ENCODE measurements around the gene CARS2.
"Not testable (repeated sequence)": the region's sequence is repeated elsewhere in the genome, so short reads cannot be mapped to it uniquely, and the experiment has no call there.

CARS2 gene

DNA sequence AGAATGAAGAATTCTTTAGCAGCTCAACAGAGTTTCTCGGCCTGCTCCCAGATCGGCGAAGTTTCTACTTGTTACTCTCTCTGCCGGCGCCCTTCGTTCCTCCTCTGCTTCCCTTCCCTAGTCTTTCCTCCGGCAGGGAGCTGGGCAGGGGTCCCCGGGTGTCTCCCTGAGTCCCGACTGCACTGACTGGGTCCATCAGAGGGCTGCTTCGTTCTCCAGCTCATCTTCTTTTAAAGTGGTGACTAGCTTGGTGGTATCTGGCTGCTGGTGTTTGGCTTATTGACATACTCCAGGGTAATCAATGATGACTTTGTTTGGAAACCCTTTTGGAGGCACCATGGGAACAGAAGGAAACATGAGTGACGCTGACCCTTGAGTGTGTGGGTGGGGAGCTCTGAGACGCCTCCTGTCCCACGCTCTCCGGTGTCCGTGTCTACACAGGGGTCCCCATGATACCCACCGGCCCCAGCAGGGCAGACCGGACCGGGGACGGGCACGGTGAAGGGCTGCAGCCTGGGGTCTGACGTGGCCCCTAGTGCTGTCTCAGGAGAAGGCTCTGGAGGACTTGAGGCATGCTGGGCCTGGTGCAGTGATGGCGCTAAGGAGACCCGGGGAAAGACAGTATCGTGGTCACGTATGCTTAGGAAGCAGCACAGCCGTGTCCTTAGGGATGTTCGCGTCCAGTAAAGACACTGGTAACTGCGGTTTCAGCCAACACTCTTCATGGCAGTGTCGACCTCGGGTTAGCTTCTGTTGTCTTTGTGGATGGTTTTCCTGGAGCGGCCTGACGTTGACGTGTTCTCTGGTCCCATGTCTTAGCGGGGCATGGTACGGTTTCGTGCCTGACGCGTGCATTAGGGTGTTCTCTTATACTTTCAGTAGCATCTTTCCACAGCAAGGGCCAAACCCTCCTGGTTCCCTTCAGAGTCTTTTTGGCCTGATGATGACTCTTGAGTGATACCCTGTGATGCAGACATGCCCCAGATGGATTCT, 66.8 kb downstream of the CARS2 start:
- Histone ChIP-seq H3K27me3 (ENCODE audit: control insufficient read depth, insufficient read depth, low read length) (no peaks in the 10 kb centered on the region), H3K27ac (ENCODE audit: low read length) (no peak overlapping the region), H3K9me3 (ENCODE audit: control insufficient read depth, insufficient read depth, low read length) (no peaks in the 10 kb centered on the region), H3K4me1 (ENCODE audit: control insufficient read depth, insufficient read depth, low read length) (no peaks in the 10 kb centered on the region; the same call in 1 of the 2 replicates), H3K36me3 (ENCODE audit: control insufficient read depth, insufficient read depth, low read length) (peaks cover 46% of the 10 kb centered on the region), H3K4me3 (ENCODE audit: low read length) (no peak overlapping the region)
- no peak for DNase-seq (ENCODE audit: low read depth, low spot score)
- no CpG with 5 or more reads among the region's 39 CpGs for WGBS (ENCODE audit: insufficient coverage, insufficient read length)

DNA sequence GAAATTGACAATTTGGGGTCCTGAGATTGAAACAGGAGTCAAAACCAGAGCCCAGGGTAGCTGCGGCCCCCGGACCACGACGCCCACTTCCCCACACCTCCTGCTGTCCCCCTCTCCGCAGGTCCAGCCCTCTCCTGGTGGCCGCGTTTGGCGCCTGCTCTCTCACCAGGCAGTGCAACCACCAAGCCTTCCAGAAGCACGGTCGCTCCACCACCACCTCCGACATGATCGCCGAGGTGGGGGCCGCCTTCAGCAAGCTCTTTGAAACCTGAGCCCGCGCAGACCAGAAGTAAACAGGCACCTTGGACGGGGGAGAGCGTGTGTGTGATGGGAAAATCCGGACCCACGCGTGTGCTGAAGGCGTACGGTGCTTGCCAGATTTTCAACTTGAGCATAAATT, 67.7 kb downstream of the CARS2 start:
- DNase-seq (ENCODE audit: low read depth, low spot score), result no peak
- H3K27ac ChIP-seq (ENCODE audit: low read length), result no peak overlapping the region

DNA sequence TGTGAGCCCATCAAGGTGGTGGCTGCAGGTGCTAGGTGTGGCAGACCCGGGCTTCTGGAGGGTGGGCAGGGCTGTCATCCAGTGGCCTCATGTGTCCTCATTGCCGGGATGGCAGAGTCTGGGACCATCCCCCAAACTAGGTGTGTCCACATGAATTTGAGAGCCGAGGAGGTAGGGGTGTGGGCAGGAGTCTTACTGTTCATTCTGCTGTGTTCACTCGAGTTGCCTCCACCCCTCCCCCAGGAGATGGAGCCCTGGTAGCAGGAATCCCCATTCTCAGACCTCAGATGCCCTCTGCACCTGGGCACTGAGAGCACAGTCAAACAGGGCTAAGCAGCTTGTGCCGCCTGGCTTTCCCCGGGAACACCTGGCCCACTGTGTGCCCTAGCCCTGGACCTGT, 68.2 kb downstream of the CARS2 start:
- H3K36me3 ChIP-seq (ENCODE audit: control insufficient read depth, insufficient read depth, low read length), result peaks cover 45% of the 10 kb centered on the region
- no peaks in the 10 kb centered on the region for H3K9me3 ChIP-seq (ENCODE audit: control insufficient read depth, insufficient read depth, low read length)
- H3K27ac ChIP-seq (ENCODE audit: low read length), result no peak overlapping the region
- H3K4me3 ChIP-seq (ENCODE audit: low read length), result no peak overlapping the region
- H3K4me1 ChIP-seq (ENCODE audit: control insufficient read depth, insufficient read depth, low read length), result no peaks in the 10 kb centered on the region; the same call in 1 of the 2 replicates
- no peaks in the 10 kb centered on the region for H3K27me3 ChIP-seq (ENCODE audit: control insufficient read depth, insufficient read depth, low read length)
- WGBS (ENCODE audit: insufficient coverage, insufficient read length), result no CpG with 5 or more reads among the region's 6 CpGs
- DNase-seq (ENCODE audit: low read depth, low spot score), result no peak

More for the DNA sequence above, 67.7 kb downstream of the CARS2 start:
- peaks cover 46% of the 10 kb centered on the region for H3K36me3 ChIP-seq (ENCODE audit: control insufficient read depth, insufficient read depth, low read length)
- no peak overlapping the region for H3K4me3 ChIP-seq (ENCODE audit: low read length)
- H3K4me1 ChIP-seq (ENCODE audit: control insufficient read depth, insufficient read depth, low read length), result no peaks in the 10 kb centered on the region; the same call in 1 of the 2 replicates
- no CpG with 5 or more reads among the region's 23 CpGs for WGBS (ENCODE audit: insufficient coverage, insufficient read length)
- no peaks in the 10 kb centered on the region for H3K9me3 ChIP-seq (ENCODE audit: control insufficient read depth, insufficient read depth, low read length)
- no peaks in the 10 kb centered on the region for H3K27me3 ChIP-seq (ENCODE audit: control insufficient read depth, insufficient read depth, low read length)

DNA sequence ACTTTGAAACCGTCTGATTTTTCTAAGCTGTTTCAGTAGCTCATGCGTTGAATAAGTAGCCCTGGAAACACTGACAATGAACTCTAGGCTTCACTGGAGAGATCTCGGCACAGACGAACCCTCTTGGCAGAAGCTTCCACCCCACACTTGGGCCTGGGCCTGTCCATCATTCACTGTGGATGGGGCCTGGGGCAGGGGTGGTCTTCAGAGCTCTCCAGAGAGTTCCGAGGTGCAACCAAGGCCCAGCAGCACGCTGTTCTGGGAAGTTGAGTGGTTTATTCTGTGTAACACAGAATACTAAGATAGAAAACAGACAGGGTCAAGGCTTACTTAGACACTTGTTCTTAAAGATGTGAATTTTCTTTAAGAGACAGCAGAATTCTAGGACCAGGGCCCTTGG, 68.6 kb downstream of the CARS2 start:
- H3K27me3 ChIP-seq (ENCODE audit: control insufficient read depth, insufficient read depth, low read length), result no peaks in the 10 kb centered on the region
- H3K4me3 ChIP-seq (ENCODE audit: low read length), result no peak overlapping the region
- peaks cover 42% of the 10 kb centered on the region for H3K36me3 ChIP-seq (ENCODE audit: control insufficient read depth, insufficient read depth, low read length)
- no peak for DNase-seq (ENCODE audit: low read depth, low spot score)
- H3K9me3 ChIP-seq (ENCODE audit: control insufficient read depth, insufficient read depth, low read length), result no peaks in the 10 kb centered on the region
- H3K27ac ChIP-seq (ENCODE audit: low read length), result no peak overlapping the region
- H3K4me1 ChIP-seq (ENCODE audit: control insufficient read depth, insufficient read depth, low read length), result no peaks in the 10 kb centered on the region; the same call in 1 of the 2 replicates
- WGBS (ENCODE audit: insufficient coverage, insufficient read length), result no CpG with 5 or more reads among the region's 6 CpGs

DNA sequence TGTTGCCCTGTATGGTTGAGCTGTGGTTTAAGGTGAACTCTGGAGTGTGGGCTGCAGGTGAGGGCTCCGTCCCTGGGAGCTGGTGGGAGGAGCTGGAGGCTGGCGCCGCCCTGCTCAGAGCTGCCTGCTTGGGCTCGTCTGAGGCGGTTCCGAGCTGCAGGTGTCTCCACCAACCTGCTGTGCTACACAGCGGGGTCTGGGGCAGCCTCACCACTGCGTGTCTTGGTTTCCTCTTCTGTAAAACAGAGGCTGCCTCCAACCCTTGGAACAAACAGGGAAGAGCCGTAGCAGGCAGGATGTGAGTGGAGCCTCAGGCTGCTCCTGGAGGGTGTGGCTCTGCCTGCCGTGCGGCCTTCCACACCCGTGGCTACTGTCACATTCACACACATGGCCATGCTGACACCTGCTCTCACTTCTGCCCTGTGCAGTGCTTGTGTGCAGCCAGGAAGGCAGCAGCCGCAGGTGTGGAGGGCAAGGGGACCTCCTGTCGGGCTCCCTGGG, 69.2 kb downstream of the CARS2 start:
- peaks cover 40% of the 10 kb centered on the region for H3K36me3 ChIP-seq (ENCODE audit: control insufficient read depth, insufficient read depth, low read length)
- WGBS (ENCODE audit: insufficient coverage, insufficient read length), result no CpG with 5 or more reads among the region's 14 CpGs
- no peak for DNase-seq (ENCODE audit: low read depth, low spot score)

GRCh38 chr13:110636053-110636475, 69.9 kb downstream of the CARS2 start:
- Histone ChIP-seq H3K27ac (ENCODE audit: low read length) (no peak overlapping the region), H3K27me3 (ENCODE audit: control insufficient read depth, insufficient read depth, low read length) (no peaks in the 10 kb centered on the region), H3K4me1 (ENCODE audit: control insufficient read depth, insufficient read depth, low read length) (no peaks in the 10 kb centered on the region; the same call in 1 of the 2 replicates), H3K4me3 (ENCODE audit: low read length) (no peak overlapping the region), H3K36me3 (ENCODE audit: control insufficient read depth, insufficient read depth, low read length) (peaks cover 33% of the 10 kb centered on the region), H3K9me3 (ENCODE audit: control insufficient read depth, insufficient read depth, low read length) (no peaks in the 10 kb centered on the region)
- no peak for DNase-seq (ENCODE audit: low read depth, low spot score)
- no CpG with 5 or more reads among the region's 16 CpGs for WGBS (ENCODE audit: insufficient coverage, insufficient read length)

More for the DNA sequence above, 69.2 kb downstream of the CARS2 start:
- no peaks in the 10 kb centered on the region for H3K9me3 ChIP-seq (ENCODE audit: control insufficient read depth, insufficient read depth, low read length)
- no peaks in the 10 kb centered on the region; the same call in 1 of the 2 replicates for H3K4me1 ChIP-seq (ENCODE audit: control insufficient read depth, insufficient read depth, low read length)
- no peak overlapping the region for H3K4me3 ChIP-seq (ENCODE audit: low read length)
- H3K27ac ChIP-seq (ENCODE audit: low read length), result no peak overlapping the region
- no peaks in the 10 kb centered on the region for H3K27me3 ChIP-seq (ENCODE audit: control insufficient read depth, insufficient read depth, low read length)

DNA sequence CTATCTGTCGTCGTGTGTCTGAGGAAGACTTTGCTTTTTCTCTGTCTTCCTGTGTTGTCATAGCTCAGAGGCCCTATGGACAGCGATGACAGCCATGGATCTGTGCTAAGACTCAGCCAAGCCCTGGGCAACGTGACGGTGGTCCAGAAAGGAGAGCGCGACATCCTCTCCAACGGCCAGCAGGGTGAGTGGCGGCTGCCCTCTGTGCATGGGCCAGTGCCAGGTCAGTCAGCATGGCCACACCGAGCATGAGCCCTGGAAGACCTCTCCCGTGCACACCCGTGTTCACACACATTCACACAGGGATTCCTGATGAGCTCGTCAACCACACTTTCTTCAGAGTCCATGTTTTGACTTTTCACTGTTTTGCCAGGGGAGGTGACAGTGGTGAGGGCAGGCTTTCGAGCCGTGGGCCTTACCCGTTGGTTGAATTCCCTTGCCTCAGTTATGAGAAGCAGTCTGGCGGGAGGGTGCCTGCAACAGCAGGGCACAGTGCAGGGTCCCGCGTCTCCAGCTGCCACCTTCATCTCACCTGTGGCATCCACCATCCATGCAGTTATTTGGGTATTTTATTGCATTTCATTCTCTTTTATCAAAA, 70.4 kb downstream of the CARS2 start:
- no CpG with 5 or more reads among the region's 19 CpGs for WGBS (ENCODE audit: insufficient coverage, insufficient read length)
- no peak overlapping the region for H3K4me3 ChIP-seq (ENCODE audit: low read length)
- no peak for DNase-seq (ENCODE audit: low read depth, low spot score)
- no peak overlapping the region for H3K27ac ChIP-seq (ENCODE audit: low read length)
- H3K36me3 ChIP-seq (ENCODE audit: control insufficient read depth, insufficient read depth, low read length), result peaks cover 29% of the 10 kb centered on the region
- no peaks in the 10 kb centered on the region for H3K9me3 ChIP-seq (ENCODE audit: control insufficient read depth, insufficient read depth, low read length)
- H3K4me1 ChIP-seq (ENCODE audit: control insufficient read depth, insufficient read depth, low read length), result no peaks in the 10 kb centered on the region; the same call in 1 of the 2 replicates
- H3K27me3 ChIP-seq (ENCODE audit: control insufficient read depth, insufficient read depth, low read length), result no peaks in the 10 kb centered on the region

DNA sequence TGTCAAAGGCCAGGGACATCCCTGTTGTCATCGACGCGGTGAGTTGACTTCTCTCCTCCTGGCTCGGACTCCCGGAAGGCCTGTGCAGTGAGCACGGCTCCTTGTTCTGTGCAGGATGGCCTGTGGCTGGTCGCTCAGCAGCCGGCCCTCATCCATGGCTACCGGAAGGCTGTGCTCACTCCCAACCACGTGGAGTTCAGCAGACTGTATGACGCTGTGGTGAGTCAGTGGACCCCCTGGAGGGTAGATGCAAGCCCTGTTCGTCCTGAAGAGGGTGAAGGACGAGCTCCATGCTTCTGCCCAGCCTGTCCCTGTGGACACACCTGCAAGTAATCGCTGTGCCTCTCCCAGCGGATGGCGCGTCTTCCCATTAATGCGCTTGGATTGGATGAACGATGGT, 71.4 kb downstream of the CARS2 start:
- no CpG with 5 or more reads among the region's 19 CpGs for WGBS (ENCODE audit: insufficient coverage, insufficient read length)
- Histone ChIP-seq H3K4me1 (ENCODE audit: control insufficient read depth, insufficient read depth, low read length) (no peaks in the 10 kb centered on the region; the same call in 1 of the 2 replicates), H3K36me3 (ENCODE audit: control insufficient read depth, insufficient read depth, low read length) (peaks cover 28% of the 10 kb centered on the region), H3K4me3 (ENCODE audit: low read length) (no peak overlapping the region), H3K9me3 (ENCODE audit: control insufficient read depth, insufficient read depth, low read length) (no peaks in the 10 kb centered on the region), H3K27ac (ENCODE audit: low read length) (no peak overlapping the region), H3K27me3 (ENCODE audit: control insufficient read depth, insufficient read depth, low read length) (no peaks in the 10 kb centered on the region)
- DNase-seq (ENCODE audit: low read depth, low spot score), result no peak

DNA sequence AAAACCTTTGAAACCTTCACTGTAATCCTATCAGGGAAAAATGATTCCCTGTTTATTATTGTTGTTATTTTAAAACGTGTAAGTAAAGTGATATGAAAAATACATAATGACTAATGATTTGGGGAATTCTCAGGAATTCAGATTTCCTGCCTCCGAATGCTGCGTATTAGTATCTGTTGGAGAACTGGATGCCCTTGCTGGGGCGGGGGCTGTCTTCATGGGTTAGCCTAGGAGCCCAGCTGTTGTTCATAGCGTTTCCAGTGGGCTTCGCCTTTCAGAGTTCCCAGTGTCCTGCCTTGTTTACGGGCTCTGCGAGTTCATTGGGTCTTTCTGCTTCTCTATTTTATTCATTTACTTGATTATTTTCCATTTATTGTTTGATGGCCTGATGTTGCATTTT, 72.1 kb downstream of the CARS2 start:
- WGBS (ENCODE audit: insufficient coverage, insufficient read length), result 100% methylated on average over 1 of the region's 8 CpGs
- Histone ChIP-seq H3K4me3 (ENCODE audit: low read length) (no peak overlapping the region), H3K27ac (ENCODE audit: low read length) (no peak overlapping the region), H3K9me3 (ENCODE audit: control insufficient read depth, insufficient read depth, low read length) (no peaks in the 10 kb centered on the region), H3K36me3 (ENCODE audit: control insufficient read depth, insufficient read depth, low read length) (peaks cover 23% of the 10 kb centered on the region), H3K4me1 (ENCODE audit: control insufficient read depth, insufficient read depth, low read length) (no peaks in the 10 kb centered on the region; the same call in 1 of the 2 replicates), H3K27me3 (ENCODE audit: control insufficient read depth, insufficient read depth, low read length) (no peaks in the 10 kb centered on the region)
- DNase-seq (ENCODE audit: low read depth, low spot score), result no peak

DNA sequence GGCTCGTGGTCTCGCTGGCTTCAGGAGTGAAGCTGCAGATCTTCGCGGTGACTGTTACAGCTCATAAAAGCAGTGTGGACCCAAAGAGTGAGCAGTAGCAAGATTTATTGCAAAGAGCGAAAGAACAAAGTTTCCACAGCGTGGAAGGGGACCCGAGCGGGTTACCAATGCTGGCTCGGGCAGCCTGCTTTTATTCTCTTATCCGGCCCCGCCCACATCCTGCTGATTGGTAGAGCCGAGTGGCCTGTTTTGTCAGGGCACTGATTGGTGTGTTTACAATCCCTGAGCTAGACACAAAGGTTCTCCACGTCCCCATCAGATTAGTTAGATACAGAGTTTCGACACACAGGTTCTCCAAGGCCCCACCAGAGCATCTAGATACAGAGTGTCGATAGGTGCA, 73.7 kb downstream of the CARS2 start:
- not testable (repeated sequence) for DNase-seq (ENCODE audit: low read depth, low spot score); H3K9me3 ChIP-seq (ENCODE audit: control insufficient read depth, insufficient read depth, low read length); H3K27ac ChIP-seq (ENCODE audit: low read length); H3K4me3 ChIP-seq (ENCODE audit: low read length); H3K27me3 ChIP-seq (ENCODE audit: control insufficient read depth, insufficient read depth, low read length); H3K4me1 ChIP-seq (ENCODE audit: control insufficient read depth, insufficient read depth, low read length)
- H3K36me3 ChIP-seq (ENCODE audit: control insufficient read depth, insufficient read depth, low read length), result peaks cover 23% of the 10 kb centered on the region
- no CpG with 5 or more reads among the region's 15 CpGs for WGBS (ENCODE audit: insufficient coverage, insufficient read length)

All from iPS DF 6.9 (cell line).